HepG2 (cell line): ENCODE data around the gene MNAT1. TPM values are rescaled to one million over a fixed set of nuclear protein-coding genes. Genes with fewer than 3 reads are reported as not detected.

Experiments used
- ARNT ChIP-seq: fragments of 450-650 bp; IDR thresholded peaks from 2 replicates; pipeline ENCODE4 v1.6.1; 2017
- BCL6 ChIP-seq: IDR thresholded peaks from 2 replicates; pipeline ENCODE4 v1.6.1; 2016; ENCODE audit warnings: missing genetic modification reagents, missing compliant biosample characterization
- E2F5 ChIP-seq: sonication (generic); formaldehyde crosslinking; conservative IDR thresholded peaks from 2 replicates; pipeline ENCODE4 v1.4.0; 2020; ENCODE audit warnings: missing genetic modification reagents
- FOXA3 ChIP-seq: IDR thresholded peaks from 2 replicates; pipeline ENCODE4 v1.6.1; 2016; ENCODE audit warnings: missing genetic modification reagents, missing compliant biosample characterization
- GATA4 ChIP-seq: sonication (generic); IDR thresholded peaks from 2 replicates; pipeline ENCODE4 v1.6.1; 2016; ENCODE audit warnings: antibody characterized with exemption, low read depth, borderline replicate concordance
- MIER3 ChIP-seq: IDR thresholded peaks from 2 replicates; pipeline ENCODE4 v1.6.1; 2016; ENCODE audit warnings: missing compliant biosample characterization, borderline replicate concordance
- RERE ChIP-seq: IDR thresholded peaks from 2 replicates; pipeline ENCODE4 v1.6.1; 2016; ENCODE audit warnings: low read depth, missing genetic modification reagents, missing compliant biosample characterization
- TBX2 ChIP-seq: sonication (generic); formaldehyde crosslinking; IDR thresholded peaks from 2 replicates; pipeline ENCODE4 v1.5.0; 2020; ENCODE audit warnings: missing genetic modification reagents, mild to moderate bottlenecking, borderline replicate concordance
- TFDP2 ChIP-seq: sonication (generic); formaldehyde crosslinking; IDR thresholded peaks from 2 replicates; pipeline ENCODE4 v1.4.0; 2020; ENCODE audit warnings: missing genetic modification reagents
- YY1 ChIP-seq: IDR thresholded peaks from 2 replicates; pipeline ENCODE4 v1.6.1; 2011; ENCODE audit warnings: low read length, low read depth, moderate library complexity, mild to moderate bottlenecking; ENCODE audit not compliant: insufficient read depth, insufficient replicate concordance
- ZNF337 ChIP-seq: sonication (generic); formaldehyde crosslinking; IDR thresholded peaks from 2 replicates; pipeline ENCODE4 v1.5.1; 2020; ENCODE audit warnings: missing genetic modification reagents, low read depth, mild to moderate bottlenecking, borderline replicate concordance
- ZNF747 ChIP-seq: sonication (generic); formaldehyde crosslinking; IDR thresholded peaks from 2 replicates; pipeline ENCODE4 v1.8.1; 2023; ENCODE audit warnings: missing genetic modification reagents, mild to moderate bottlenecking, borderline replicate concordance
- ZSCAN21 ChIP-seq: sonication (generic); formaldehyde crosslinking; IDR thresholded peaks from 2 replicates; pipeline ENCODE4 v1.8.0; 2022; ENCODE audit warnings: mild to moderate bottlenecking, missing genetic modification reagents, moderate library complexity, borderline replicate concordance
- ZSCAN9 ChIP-seq: IDR thresholded peaks from 2 replicates; pipeline ENCODE4 v1.6.1; 2016; ENCODE audit warnings: borderline replicate concordance
- ZZZ3 ChIP-seq: sonication (generic); formaldehyde crosslinking; IDR thresholded peaks from 2 replicates; pipeline ENCODE4 v1.4.0; 2020; ENCODE audit warnings: missing genetic modification reagents, mild to moderate bottlenecking, borderline replicate concordance
- polyA plus RNA-seq, 8 experiments: library from polyadenylated mRNA; depleted of rRNA in 3 of 8; stranded (reverse) in 7 of 8; unstranded in 1 of 8; fragments of >200 nt; fragmentation: Illumina TruSeq in 4 of 8; extraction: Trizol in 4 of 8; gene quantifications; 2 replicates each; pipeline versions ENCODE4 v1.2.1 to v1.2.3, GENCODE V29; 2011 to 2016; ENCODE audit warnings: low read depth in 4 of 8, missing spikeins in 1 of 8, mixed read lengths in 1 of 8; ENCODE audit not compliant: insufficient read depth in 1 of 8
- total RNA-seq, 5 experiments: library from RNA; depleted of rRNA; stranded (reverse); fragments of >200 nt; fragmentation: Illumina TruSeq; extraction: Trizol; gene quantifications; 2 replicates each; pipeline ENCODE4 v1.2.3, GENCODE V29; 2016; ENCODE audit warnings: low read depth in 1 of 5
- TF ChIP-seq, protein P1 (sequence below): sonication (generic); formaldehyde crosslinking; IDR thresholded peaks from 2 replicates; pipeline ENCODE4 v1.5.1; 2020; ENCODE audit warnings: mild to moderate bottlenecking, missing genetic modification reagents, moderate library complexity
- TF ChIP-seq, protein P2 (sequence below): sonication (generic); formaldehyde crosslinking; IDR thresholded peaks from 2 replicates; pipeline ENCODE4 v1.4.0; 2020; ENCODE audit warnings: mild to moderate bottlenecking, low read depth, missing genetic modification reagents

The MNAT1 gene
- total and polyA plus RNA-seq, 2 of the 13 experiments (the other 11 are each of a cell fraction or from before 2014, with no cell fraction given): 49.2 to 94.8 TPM

- TF ChIP-seq ZNF337 (CRISPR knock-in tag) (no peak), RERE (CRISPR knock-in tag) (no peak), ARNT (no peak), ZNF747 (CRISPR knock-in tag) (no peak), ZSCAN21 (CRISPR knock-in tag) (0 out of 2 replicates have a peak, but pooled peaks have one; percentile 38), TFDP2 (CRISPR knock-in tag) (peak; percentile 58), MIER3 (CRISPR knock-in tag) (no peak), TBX2 (CRISPR knock-in tag) (peak; percentile 7), GATA4 (no peak), E2F5 (CRISPR knock-in tag) (no peak), ZSCAN9 (no peak), ZZZ3 (CRISPR knock-in tag) (no peak), FOXA3 (CRISPR knock-in tag) (no peak; the same call in 1 of the 2 replicates), BCL6 (CRISPR knock-in tag) (no peak), YY1 (no peak)
- TF ChIP-seq, protein P1, sequence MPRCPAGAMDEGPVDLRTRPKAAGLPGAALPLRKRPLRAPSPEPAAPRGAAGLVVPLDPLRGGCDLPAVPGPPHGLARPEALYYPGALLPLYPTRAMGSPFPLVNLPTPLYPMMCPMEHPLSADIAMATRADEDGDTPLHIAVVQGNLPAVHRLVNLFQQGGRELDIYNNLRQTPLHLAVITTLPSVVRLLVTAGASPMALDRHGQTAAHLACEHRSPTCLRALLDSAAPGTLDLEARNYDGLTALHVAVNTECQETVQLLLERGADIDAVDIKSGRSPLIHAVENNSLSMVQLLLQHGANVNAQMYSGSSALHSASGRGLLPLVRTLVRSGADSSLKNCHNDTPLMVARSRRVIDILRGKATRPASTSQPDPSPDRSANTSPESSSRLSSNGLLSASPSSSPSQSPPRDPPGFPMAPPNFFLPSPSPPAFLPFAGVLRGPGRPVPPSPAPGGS (CRISPR knock-in tag): no peak
- TF ChIP-seq, protein P2, sequence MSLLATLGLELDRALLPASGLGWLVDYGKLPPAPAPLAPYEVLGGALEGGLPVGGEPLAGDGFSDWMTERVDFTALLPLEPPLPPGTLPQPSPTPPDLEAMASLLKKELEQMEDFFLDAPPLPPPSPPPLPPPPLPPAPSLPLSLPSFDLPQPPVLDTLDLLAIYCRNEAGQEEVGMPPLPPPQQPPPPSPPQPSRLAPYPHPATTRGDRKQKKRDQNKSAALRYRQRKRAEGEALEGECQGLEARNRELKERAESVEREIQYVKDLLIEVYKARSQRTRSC: no peak
These were observed 13.0 kb upstream of the MNAT1 start (continued) for GRCh38 chr14:60721326-60722106.
